Measurements from ENCODE around the gene LAG3. TPM values are rescaled to one million over a fixed set of nuclear protein-coding genes. Genes with fewer than 3 reads are reported as not detected.

Gene LAG3
- total and polyA plus RNA-seq, 10 donors: 3.7 to 29.4 (median 12.7) TPM

DNA sequence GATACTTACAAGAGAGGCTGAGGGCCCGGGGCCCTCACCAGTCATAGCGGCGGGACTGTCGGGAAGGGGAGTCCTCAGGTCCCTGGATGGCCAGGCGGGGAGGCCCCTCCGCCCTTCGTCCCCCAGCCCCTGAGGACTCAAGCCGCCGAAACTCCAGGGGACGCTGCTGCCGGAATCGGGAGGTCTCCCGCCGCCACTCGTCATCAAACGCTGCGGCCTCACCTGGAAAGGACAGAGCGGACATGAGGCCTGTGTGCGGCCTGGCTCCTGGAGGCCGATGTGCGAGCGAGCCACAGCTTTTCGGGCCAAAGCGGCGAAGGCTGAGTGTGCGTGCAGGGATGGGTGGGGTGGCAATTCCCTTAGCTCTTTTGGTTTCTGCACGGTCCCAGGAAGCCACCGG lies 23.6 kb upstream of the LAG3 start:
- TF ChIP-seq CTCF (IDR thresholded peaks at IDR 0.05 in 8 of 11, conservative IDR thresholded peaks at IDR 0.05 in 3 of 11) (no peak), POLR2AphosphoS5 (IDR thresholded peaks at IDR 0.05) (peak in 1 of 3 donors; percentile 46)
- intact Hi-C loops (cut with DNase I; ENCODE audit: low total_unique reads): no loop called here
- peaks cover 0 to 62% (median 48%) of the 10 kb centered on the region in 6 donors for H3K36me3 ChIP-seq
- no peak overlapping the region for H3K4me3 ChIP-seq
- no peak overlapping the region for H3K27ac ChIP-seq
- DNase-seq: no peak
- H3K27me3 ChIP-seq (replicated peaks in 1 of 7): no peaks in the 10 kb centered on the region
- H3K4me1 ChIP-seq: peaks cover 13 to 51% (median 36%) of the 10 kb centered on the region in 6 donors
- no peaks in the 10 kb centered on the region for H3K9me3 ChIP-seq
- WGBS, 5 donors: 96 to 98% (median 97%) methylated on average over 20 to 28 of the region's 28 CpGs

DNA sequence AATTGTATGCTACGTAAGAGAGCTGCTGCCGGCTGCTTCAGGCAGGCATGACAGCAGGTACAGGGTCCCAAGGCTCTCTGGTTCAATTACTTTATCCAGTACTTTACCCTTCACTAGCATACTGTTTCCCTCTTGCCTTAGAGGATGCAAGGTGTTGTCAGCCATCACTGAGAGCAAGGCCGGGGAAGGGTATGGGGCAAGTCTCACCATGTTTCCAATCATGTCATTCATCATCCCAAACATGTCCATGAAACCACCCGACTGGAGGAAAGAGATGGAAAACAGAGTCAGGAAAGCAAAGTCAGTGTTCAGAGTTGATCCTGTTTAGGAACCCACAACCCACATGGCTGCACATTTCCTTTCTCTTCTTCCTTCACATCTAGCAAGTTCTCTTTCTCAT lies 21.8 kb upstream of the LAG3 start:
- TF ChIP-seq POLR2A (IDR thresholded peaks at IDR 0.05) (no peak), CTCF (IDR thresholded peaks at IDR 0.05 in 8 of 11, conservative IDR thresholded peaks at IDR 0.05 in 3 of 11) (no peak), POLR2AphosphoS5 (IDR thresholded peaks at IDR 0.05) (no peak)
- no peak overlapping the region for H3K4me3 ChIP-seq
- H3K36me3 ChIP-seq: peaks cover 0 to 62% (median 48%) of the 10 kb centered on the region in 6 donors
- peaks cover 17 to 50% (median 34%) of the 10 kb centered on the region in 6 donors for H3K4me1 ChIP-seq
- no peak overlapping the region for H3K27ac ChIP-seq
- WGBS, 5 donors: 83 to 95% (median 90%) methylated on average over 4 of the region's 4 CpGs
- no peaks in the 10 kb centered on the region for H3K9me3 ChIP-seq
- H3K27me3 ChIP-seq (replicated peaks in 1 of 7): no peaks in the 10 kb centered on the region
- DNase-seq: no peak
- intact Hi-C loops (cut with DNase I; ENCODE audit: low total_unique reads): loop anchor here (10.0 kb wide), 1 partner anchor 74 kb away; the partner anchor contains the start of genes GPR162 and P3H3

- Histone ChIP-seq H3K9me3 (no peaks in the 10 kb centered on the region), H3K36me3 (peaks cover 0 to 54% (median 46%) of the 10 kb centered on the region in 6 donors), H3K4me1 (peaks cover 16 to 37% (median 25%) of the 10 kb centered on the region in 6 donors), H3K27me3 (replicated peaks in 1 of 7) (no peaks in the 10 kb centered on the region), H3K27ac (peak overlapping the region in 5 of 8 donors; percentile 97 to 99 (median 98)), H3K4me3 (peak overlapping the region in 4 of 8 donors; percentile 60 to 88 (median 62))
- TF ChIP-seq CTCF (IDR thresholded peaks at IDR 0.05 in 8 of 11, conservative IDR thresholded peaks at IDR 0.05 in 3 of 11): no peak
- TF ChIP-seq POLR2AphosphoS5 (IDR thresholded peaks at IDR 0.05): no peak
- no peak for TF ChIP-seq POLR2A (IDR thresholded peaks at IDR 0.05)
- intact Hi-C loops (cut with DNase I; ENCODE audit: low total_unique reads): loop anchor here (10.0 kb wide), 1 partner anchor 73 kb away; the partner anchor contains the start of genes GPR162 and P3H3
- 81 to 91% (median 85%) methylated on average over 7 of the region's 7 CpGs for WGBS, 5 donors
- DNase-seq: no peak
Measured at GRCh38 chr12:6751767-6752166, 20.6 kb upstream of the LAG3 start.

GRCh38 chr12:6752167-6752920 lies 20.0 kb upstream of the LAG3 start:
- DNase-seq: no peak
- Histone ChIP-seq H3K9me3 (no peaks in the 10 kb centered on the region), H3K36me3 (peaks cover 0 to 48% (median 42%) of the 10 kb centered on the region in 6 donors), H3K4me3 (peak overlapping the region; percentile 57 to 90 (median 65)), H3K27me3 (replicated peaks in 1 of 7) (no peaks in the 10 kb centered on the region), H3K4me1 (peaks cover 16 to 37% (median 25%) of the 10 kb centered on the region in 6 donors), H3K27ac (peak overlapping the region; percentile 96 to 99 (median 98))
- 7 to 10% (median 8%) methylated on average over 19 to 24 of the region's 24 CpGs for WGBS, 5 donors
- TF ChIP-seq CTCF (IDR thresholded peaks at IDR 0.05 in 8 of 11, conservative IDR thresholded peaks at IDR 0.05 in 3 of 11) (peak in 2 of 11 experiments; percentile 22 to 36), POLR2A (IDR thresholded peaks at IDR 0.05) (no peak)
- intact Hi-C loops (cut with DNase I; ENCODE audit: low total_unique reads): loop anchor here (10.0 kb wide), 1 partner anchor 72 kb away; the partner anchor contains the start of genes GPR162 and P3H3

Data from spleen (tissue), 11 donors.